HG03457 (cell line): ENCODE data around the gene CFAP74.

Source experiments
- ATAC-seq: cut with Tn5 transposase; IDR thresholded peaks from one replicate; pipeline ENCODE4 v1.9.1; 2021; ENCODE audit warnings: moderate number of reproducible peaks; ENCODE audit not compliant: unreplicated experiment

Gene CFAP74, protein sequence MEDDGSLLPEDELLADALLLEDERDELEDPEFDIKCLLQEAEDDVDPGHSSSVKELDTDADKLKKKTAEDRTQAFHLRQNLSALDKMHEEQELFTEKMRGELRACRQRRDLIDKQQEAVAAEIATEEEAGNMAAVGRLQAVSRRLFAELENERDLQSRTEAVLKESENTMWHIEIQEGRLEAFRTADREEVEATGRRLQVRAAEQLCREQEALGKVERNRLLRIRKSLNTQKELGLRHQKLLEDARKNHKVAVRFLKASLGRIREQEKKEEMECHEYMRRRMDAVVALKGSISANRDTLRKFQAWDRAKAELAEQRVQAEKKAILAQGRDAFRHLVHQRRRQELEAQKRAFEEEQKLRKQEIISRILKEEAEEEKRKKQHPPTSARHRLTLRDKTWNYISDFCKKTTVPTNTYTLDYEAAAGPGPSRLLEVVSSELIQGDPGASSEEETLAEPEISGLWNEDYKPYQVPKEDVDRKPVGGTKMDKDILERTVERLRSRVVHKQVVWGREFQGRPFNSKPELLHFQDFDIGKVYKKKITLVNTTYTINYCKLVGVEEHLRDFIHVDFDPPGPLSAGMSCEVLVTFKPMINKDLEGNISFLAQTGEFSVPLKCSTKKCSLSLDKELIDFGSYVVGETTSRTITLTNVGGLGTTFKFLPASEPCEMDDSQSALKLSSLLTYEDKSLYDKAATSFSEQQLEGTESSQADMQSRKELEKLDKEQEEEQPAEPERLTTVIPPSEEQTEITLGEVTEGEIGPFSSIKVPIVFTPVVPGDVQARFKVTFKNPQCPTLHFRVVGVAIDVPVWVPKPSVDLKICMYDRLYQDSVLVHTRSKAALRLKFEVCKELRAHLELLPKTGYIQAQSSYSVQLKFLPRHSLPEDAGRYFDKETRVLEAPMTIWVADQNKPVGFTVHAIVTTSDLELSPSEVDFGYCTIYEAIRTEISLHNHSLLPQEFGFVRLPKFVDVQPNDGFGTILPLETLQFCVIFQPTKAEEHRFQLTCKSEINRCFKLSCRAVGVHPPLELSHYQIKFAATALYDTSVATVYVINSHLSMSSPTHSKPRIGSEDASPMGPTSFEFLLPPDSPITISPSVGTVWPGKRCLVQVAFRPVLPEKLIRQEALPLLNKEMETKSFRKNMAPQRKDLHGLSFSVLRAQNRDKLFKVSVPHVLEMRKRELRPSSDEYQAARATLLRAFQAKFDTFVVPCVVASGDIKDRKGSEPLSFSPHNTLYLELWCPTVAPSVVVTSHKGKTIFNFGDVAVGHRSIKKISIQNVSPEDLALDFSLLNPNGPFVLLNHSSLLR (N-terminal part only)

DNA sequence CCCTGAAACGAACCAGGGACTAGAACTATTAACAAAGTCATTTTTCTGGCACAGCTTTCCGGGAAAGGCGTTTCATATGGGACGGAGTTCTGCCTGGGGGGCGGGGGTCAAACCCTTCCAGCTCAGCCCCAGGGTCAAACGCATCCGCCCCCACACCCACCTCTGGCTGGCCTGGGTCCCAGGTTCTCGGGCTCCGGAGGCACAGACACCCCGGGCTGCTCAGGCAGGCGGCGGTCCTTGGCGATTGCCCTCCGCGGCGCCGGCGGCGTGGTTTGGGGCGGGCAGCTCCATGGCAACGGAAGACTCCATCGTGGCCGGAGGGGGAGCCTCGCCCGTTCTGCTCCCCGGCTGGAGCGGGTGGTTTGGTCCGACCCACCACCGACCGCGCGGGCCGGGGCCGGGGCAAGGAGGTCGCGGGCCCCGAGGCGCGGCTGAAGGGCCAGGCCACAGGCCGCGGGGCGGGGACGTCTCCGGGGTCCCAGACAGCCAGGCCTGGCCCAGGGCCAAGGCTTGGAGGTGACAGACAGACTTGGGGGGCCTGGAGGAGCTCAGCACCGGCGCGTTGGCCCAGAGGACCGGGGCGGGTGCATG is at the start of gene CFAP74:
Gene CFAP74 (minus strand): TSS at position 246 of the 591 bp plus-strand sequence. CDS start 12,830 bp downstream, outside the sequence.
- no peak for ATAC-seq

DNA sequence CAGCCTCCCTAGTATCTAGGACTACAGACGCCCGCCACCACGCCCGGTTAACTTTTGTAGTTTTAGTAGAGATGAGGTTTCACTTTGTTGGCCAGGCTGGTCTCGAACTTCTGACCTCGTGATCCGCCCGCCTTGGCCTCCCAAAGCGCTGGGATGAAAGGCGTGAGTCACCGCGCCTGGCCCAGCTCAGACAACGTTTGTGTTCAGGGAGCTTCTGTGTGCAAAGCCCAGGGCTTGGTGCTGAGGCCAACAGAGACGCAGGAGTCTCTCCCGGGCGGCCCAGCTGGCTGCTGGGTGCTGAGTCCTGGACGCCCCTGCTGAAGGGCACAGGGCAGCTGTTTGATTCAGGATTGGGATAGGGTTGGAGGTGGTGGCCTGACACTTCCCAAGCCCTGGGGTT is 49.6 kb upstream of the CFAP74 start:
- ATAC-seq: no peak

DNA sequence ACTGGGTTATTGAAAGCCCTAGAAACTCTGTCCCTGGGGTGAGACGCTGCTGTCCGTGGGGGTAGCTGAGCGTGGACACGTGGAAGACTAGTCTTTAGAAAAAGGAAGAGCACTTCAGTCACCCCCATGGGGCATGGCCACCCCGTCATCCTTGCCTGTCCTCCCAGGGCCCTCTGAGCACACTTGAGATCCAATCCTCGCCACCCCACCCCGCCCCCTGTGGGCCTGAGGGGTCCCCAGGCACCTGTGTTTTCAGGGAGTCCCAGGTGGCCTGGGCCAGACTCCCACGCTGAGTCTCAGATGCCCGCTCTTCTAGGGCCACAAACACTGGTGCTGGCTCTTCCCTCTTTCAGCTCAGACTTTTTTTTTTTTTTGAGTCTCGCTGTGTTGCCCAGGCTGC is 49.2 kb upstream of the CFAP74 start:
- ATAC-seq: no peak

DNA sequence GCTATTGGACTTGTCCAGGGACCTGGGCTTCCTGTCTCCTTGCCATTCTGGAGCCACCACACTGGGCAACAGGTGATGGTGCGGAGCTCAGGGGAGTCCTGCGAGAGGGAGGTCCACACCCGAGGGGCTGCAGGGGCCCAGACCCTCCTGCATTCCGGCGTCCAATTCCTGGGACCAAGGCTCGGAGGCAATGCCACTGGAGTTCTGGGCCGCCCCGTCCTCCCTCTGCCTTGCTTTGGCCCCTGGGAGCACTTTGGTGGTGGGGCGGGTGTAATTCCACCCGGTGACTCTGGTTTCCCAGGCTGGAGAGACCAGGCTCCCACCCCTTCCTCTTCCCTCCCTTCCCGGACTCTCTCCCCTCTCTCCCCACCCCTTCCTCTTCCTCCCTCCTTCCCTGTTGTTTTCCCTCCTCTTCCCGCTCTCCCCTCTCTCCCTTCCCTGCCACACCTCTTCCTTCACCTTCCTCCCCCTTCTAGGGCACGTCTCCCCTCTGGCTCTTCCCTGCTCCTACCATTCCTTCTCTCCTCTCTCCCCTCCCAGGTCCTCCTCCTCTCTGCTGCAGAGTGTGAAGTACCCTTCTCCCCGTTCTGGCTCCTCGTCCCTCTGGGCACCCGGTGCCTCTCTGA is 48.6 kb upstream of the CFAP74 start:
- ATAC-seq: no peak

DNA sequence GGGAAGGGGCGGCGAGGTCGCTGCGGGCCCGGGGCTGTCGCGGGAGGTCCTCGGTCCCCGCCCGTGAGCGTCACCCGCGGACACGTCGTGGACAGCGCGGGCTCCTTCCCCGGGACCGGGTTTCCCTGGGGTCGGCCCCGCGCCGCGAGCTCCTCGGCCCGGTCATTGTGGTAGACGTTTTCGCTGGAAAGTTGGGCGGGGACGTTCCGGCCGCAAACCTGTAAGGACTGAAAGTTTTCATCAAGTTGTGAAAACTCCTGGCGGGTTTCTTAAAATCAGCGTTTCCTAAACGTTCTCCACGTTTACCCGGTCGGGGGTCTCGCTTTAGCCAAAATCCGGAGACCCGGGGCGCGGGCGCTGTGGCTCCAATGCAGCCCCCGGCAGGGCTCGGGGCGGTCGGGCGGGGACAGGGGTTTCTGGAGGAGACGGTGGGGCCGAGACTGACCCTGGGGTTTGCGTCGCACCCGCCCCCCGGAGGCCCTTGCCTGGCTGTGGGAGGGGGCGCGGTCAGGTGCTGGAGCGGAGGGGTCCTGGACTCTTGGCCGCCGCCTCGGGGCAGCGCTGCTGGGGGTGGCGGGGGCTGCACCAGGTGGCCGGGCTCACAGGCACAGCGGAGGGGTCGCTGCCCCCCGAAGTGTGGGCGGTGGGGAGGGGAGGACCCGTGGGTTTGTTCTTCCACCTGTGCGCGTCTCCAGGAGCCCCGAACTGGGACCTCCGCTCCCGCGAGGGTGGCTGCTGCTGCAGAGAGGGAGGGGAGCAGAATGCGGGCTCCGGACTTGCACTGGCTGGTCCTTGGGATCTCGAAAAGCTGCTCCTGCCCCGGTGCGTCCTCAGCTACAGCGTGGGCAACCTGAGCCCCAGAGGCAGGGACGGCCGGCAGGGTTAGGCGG is 47.5 kb upstream of the CFAP74 start:
- no peak for ATAC-seq

DNA sequence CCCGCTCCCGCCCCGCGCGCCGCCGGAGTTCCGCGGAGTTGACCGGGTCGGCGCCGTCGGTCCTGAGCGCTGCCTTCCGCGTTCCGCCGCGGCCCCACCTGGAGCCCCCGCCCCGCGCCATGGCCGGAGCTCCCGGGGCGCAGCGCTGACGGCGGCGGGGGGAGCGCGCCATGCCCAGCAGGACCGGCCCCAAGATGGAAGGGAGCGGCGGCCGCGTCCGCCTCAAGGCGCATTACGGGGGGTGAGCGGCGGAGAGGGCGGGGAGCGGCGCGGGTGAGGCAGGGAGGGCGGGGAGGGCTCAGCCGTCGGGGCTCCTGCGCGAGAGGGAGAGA is 46.8 kb upstream of the CFAP74 start:
- ATAC-seq: no peak

DNA sequence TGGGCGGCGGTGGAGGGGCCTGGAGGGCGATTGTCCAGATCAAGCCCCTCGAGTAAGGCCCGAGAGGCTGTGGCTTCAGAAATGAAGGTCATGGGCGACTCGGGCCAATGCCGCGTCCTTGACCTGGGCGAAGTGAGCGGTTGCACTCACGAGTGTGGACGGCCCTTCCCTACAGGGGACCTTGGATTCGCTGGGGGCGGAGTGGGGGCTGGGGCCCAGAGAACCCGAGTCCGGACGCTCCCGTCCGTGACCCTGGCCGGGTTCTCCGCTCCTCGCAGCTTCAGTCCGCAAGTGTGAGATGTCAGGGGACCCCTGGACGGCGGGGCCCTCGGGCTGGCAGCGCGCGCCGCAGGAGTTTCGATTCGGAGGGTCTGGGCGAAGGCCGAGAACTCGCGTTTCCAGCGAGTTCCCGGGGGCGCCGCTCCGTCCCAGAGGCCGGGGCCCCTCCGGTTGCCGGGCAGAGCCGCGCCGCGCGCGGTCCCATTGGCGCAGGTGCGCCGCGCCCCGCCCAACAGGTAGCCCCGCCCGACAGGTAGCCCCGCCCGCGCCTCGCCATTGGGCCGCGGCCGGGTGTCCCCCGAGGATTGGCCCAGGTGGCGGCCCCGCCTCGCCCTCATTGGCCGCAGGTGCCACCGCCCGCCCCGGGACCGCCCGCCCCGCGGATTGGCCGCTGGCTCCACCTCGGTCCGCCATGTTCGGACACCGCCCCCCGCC is 46.3 kb upstream of the CFAP74 start, which contains the start of gene PRKCZ:
Gene PRKCZ (plus strand): TSS at position 694 of the 714 bp plus-strand sequence. CDS start 220 bp downstream, outside the sequence.
- ATAC-seq: peak; percentile 56

DNA sequence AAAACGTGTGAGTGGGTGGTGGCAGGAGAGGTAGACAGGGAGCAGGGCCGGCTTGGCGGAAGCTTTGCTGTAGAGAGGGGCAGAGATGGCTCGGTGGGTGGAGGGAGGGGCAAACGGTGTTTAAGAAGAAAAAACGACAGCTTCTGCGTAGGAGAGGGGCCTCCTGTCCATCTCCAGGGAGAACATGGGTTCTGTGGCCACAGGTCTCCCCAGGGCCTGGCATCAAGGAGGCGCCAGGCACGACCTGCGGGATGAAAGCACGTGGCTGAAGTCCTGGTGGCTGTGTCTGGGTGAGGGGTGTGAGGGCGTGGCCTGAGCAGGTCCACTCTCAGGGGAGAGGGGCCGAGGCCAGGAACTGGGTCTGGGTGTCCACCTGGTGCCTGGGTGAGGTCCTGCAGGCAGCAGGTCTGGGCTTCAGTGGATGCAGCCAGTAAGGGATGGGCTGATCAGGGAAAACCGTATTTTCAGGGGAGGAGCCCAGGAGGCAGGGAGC is 45.7 kb upstream of the CFAP74 start:
- no peak for ATAC-seq

DNA sequence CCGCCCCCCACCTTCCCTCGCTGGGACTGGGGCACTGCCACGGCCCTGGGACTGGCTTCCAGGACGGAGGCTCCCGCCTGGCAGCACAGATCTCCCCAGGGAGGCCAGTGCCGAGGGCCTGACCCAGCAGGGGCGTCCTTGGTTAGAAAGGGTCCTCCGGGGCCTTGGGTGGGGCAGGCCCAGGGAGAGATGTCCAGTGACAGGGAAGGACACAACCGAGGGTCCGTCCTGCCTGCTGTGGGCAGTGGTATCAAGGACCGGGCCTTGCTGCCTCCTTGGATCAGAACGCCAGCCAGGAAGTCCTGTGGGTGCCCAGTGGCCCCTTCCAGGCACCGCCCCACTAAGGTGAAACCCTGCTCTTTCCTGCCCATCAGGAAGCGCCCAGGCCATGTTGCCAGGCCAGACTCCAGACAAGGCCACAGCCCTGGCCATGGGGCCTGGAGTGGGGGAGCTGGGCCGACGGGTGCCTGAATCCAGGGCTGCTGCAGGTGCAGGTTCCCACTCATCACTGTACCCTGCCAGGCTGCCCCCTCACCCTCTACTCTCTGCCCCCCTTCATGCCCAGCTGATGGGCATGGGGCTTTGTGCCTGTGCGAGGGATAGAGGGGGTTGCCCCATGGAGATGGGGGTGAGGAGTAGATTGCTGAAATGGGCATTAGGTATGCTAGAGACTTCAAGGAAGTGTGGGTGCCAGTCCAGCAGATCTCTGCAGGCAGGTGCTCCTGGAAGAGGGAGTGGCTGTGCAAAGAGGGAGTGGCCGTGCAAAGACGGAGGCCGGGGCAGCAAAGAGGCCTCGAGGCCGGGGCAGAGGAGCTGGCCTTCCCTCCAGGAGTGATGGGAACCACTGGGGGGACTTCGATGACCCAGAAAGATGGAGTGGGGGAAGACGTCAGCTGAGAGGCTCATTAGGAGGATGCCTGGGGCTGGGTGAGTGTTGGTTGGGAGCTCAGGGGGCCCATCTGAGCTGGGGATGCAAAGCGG is 44.5 kb upstream of the CFAP74 start:
- no peak for ATAC-seq

DNA sequence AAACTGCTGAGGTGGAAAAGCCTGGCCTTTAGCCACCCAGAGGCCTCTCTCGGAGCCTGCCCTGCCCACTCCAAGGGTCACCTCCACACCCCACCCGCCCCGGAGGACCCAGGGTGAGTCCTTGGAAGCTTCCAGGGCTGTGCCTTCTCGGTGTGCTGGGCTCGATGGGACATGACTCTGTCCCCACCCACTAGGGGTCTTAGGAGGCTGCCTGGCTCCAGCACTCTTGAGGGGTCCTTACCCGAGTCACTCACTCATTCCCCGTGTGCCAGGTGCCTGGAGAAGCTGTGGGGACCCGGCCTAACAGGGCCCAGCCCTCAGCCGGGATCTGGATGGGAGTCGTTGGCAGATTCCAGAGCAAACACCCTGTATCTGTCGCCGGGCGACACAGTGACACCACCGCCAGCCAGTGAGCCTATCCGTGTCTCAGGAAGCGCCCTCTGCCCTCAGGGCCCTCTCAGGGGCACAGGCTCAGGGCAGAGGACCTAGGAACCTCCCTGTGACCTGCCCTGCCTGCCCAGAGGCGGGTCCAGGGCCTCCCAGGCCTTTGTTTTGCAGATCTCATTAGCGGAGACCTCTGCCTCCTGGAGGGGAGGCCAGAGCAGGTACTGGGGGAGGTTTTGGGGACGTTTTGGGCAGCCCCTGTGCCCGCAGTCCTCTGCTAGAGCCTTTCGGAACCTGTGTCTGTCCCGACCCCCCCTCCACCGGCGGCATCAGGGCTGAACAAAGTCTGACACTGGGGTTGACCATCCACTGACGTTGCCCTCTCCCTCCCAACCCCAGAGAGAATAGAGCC is 43.6 kb upstream of the CFAP74 start:
- ATAC-seq: no peak

DNA sequence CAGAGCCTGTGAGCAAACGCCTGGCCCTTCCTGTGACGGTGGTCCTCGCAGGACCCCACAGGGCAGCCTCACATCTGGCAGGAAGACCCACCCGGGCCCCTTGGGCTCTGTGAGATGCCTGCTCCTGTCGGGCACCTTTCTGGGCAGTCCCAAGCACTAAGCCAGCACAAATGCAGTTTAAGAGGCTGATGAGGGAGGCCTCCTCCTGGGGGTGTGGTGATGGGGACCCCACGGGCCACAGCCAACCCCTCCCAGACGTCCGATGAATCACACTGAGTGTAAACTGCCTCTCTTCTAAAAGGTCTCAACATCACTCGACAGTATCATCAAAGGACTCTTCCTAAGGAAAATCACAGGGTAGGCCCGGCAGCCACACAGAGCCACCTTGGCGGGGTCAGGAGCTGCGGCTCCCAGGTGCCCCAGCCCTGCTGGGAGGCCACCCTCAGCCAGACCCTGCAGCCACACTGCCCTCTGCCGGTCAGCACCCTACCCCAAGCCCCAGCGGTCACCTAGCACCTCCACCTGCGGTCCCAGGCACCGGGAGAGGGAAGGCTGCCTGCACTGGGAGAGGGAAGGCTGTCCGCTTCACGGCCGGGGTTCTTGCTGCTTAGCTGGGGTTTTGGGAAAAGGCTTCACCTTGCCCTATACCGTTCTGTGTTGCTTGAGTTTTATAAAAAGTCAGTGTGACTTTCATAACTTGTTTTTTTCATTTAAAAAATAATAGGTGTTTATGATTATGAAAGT is 42.8 kb upstream of the CFAP74 start:
- ATAC-seq: no peak

DNA sequence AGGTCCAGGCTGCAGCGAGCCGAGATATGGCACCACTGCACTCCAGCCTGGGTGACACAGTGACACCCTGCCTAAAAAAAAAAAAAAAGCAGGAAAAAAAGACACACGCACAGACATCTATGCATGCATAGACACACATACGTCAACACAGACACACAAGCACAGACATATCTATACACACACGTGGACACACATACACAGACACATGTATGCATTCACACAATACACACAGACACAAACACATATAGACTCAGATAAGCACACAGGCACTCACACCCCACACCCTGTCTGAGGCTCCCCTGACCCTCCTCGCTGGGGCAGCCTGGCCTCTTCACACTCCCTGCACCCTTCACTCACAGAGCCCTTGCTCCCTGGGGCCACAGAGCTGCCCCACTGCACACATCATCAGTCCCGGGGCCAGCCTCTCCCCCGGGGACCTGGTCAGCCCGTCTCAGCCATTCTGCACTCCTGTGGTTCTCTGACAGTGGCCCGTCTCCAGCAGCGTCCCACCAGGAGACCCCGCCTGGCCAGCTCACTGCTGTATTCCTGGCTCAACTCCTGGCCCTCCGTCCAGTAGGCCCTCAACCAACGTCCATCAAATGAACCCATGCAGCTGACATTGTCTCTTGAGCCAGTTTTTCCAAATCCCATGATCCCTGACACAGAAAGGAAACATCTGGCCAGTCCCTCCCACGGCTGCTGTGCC is 42.0 kb upstream of the CFAP74 start:
- ATAC-seq: no peak

DNA sequence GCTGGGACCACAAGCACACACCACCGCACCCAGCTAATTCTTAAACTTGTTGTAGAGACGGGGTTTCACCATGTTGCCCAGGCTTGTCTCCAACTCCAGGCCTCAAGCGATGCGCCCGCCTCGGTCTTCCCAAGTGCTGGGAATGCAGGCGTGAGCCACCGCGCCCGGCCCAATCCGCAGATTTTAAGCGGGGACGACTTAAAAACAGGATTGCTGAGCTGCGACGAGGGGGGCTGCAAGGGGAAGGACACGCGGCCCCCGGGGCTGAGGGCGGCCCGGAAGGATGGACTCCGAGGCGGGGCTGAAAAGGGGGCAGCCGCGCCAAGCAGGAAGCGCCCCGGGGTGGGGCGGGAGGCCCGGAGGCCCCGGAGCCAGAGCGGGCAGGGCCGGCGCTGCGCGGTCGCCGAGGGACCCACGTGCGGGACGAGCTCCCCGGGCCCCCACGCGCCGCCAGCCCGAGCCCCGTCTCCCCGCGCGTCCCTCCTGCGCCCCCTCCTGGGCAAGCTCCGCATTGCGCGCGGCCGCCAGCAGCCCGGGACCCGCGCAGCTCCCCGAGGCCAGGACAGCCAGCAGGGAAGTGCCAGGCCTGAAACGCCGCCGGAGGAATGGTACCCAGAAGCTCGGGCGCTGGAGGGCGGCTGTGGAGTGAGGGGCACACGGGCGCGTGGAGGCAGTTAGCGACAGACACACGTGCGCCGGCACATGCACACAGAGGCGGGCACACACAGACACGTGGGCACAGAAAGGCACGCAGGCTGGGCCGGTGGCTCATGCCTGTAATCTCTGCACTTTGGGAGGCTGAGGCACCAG is 41.1 kb upstream of the CFAP74 start:
- no peak for ATAC-seq

DNA sequence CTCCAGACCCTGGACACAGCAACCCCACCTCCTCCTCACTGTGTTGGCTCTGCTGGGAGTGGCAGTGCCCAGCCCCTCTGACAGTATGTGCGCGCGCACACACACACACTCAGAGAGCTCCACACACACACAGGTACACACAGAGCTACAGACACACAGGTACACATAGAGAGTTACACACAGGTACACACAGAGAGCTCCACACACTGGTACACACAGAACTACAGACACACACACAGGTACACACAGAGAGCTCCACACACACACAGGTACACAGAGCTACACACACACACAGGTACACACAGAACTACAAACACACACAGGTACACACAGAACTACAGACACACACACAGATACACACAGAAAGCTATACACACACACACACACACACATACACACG is 40.3 kb upstream of the CFAP74 start:
- ATAC-seq: no peak
